ENCODE data around the gene SLC22A4.

Gene SLC22A4

DNA sequence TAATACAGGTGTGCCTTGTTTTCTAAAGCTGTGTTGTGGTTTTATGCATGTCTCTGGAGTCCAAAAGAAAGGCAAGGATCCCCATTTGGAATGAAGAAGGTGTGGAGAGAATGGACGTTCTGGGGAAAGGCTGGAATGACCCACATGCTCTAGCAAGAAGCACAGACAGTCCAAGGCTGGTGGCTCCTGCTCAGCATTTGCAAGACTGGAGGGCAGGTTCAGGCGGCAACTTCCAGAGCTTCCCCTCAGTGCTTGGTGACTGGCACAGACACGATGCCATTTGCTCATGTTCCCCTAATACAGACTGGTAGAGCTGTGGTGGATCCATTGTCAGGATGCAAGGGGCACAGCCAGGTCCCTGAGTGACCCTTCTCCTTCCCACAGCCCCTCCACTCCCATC is 8.2 kb downstream of the SLC22A4 start:
- Histone ChIP-seq H3K27ac (ENCODE audit: low read depth in 2 of 2, low read length in 2 of 2) (peak overlapping the region in 1 of 2 donors; percentile 44), H3K4me1 (ENCODE audit: control insufficient read depth in 2 of 2, insufficient read depth in 2 of 2, low read length in 2 of 2) (peaks cover 19% of the 10 kb centered on the region in 2 donors), H3K4me3 (ENCODE audit: low read length in 2 of 2) (no peak overlapping the region), H3K9ac (ENCODE audit: low read depth in 1 of 2, low read length in 2 of 2) (no peak overlapping the region), H3K9me3 (ENCODE audit: control insufficient read depth in 2 of 2, low read length in 2 of 2) (no peaks in the 10 kb centered on the region), H3K27me3 (ENCODE audit: control insufficient read depth in 2 of 2, insufficient read depth in 2 of 2, low read length in 2 of 2) (no peaks in the 10 kb centered on the region), H3K36me3 (ENCODE audit: control insufficient read depth in 2 of 2, insufficient read depth in 2 of 2, low read length in 2 of 2) (no peaks in the 10 kb centered on the region)

- no peaks in the 10 kb centered on the region for H3K9me3 ChIP-seq (ENCODE audit: control insufficient read depth in 2 of 2, low read length in 2 of 2)
- no peak overlapping the region for H3K4me3 ChIP-seq (ENCODE audit: low read length in 2 of 2)
- H3K27me3 ChIP-seq (ENCODE audit: control insufficient read depth in 2 of 2, insufficient read depth in 2 of 2, low read length in 2 of 2): no peaks in the 10 kb centered on the region
- no peaks in the 10 kb centered on the region for H3K36me3 ChIP-seq (ENCODE audit: control insufficient read depth in 2 of 2, insufficient read depth in 2 of 2, low read length in 2 of 2)
- peaks cover 25 to 30% of the 10 kb centered on the region in 2 donors for H3K4me1 ChIP-seq (ENCODE audit: control insufficient read depth in 2 of 2, insufficient read depth in 2 of 2, low read length in 2 of 2)
- H3K9ac ChIP-seq (ENCODE audit: low read depth in 1 of 2, low read length in 2 of 2): no peak overlapping the region
- H3K27ac ChIP-seq (ENCODE audit: low read depth in 2 of 2, low read length in 2 of 2): no peak overlapping the region
Observed at GRCh38 chr5:132303589-132303988, 9.4 kb downstream of the SLC22A4 start.

GRCh38 chr5:132305420-132305819 is 11.2 kb downstream of the SLC22A4 start:
- H3K27me3 ChIP-seq (ENCODE audit: control insufficient read depth in 2 of 2, insufficient read depth in 2 of 2, low read length in 2 of 2): no peaks in the 10 kb centered on the region
- no peaks in the 10 kb centered on the region for H3K9me3 ChIP-seq (ENCODE audit: control insufficient read depth in 2 of 2, low read length in 2 of 2)
- peaks cover 33 to 44% of the 10 kb centered on the region in 2 donors for H3K4me1 ChIP-seq (ENCODE audit: control insufficient read depth in 2 of 2, insufficient read depth in 2 of 2, low read length in 2 of 2)
- H3K36me3 ChIP-seq (ENCODE audit: control insufficient read depth in 2 of 2, insufficient read depth in 2 of 2, low read length in 2 of 2): no peaks in the 10 kb centered on the region
- no peak overlapping the region for H3K4me3 ChIP-seq (ENCODE audit: low read length in 2 of 2)
- H3K9ac ChIP-seq (ENCODE audit: low read depth in 1 of 2, low read length in 2 of 2): no peak overlapping the region
- H3K27ac ChIP-seq (ENCODE audit: low read depth in 2 of 2, low read length in 2 of 2): no peak overlapping the region

DNA sequence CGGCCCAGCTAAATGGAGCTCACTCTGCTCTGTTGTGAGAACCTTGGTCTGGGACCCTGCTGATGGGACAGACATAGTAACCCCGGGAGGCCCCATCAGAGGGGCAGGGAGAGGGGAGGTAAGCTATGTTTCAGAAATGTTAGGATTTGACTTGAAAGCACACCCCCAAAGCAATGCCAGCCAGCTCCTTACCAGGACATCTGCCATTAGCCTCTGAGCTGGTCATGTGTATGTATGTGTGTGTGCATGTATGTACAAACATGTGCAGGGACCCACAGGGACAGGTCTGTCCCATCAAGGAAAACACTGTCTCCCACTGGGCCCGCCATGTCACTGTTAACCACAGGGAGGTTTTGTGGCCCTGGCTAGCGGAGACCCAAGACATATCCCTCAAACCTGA is 14.5 kb downstream of the SLC22A4 start:
- Histone ChIP-seq H3K36me3 (ENCODE audit: control insufficient read depth in 2 of 2, insufficient read depth in 2 of 2, low read length in 2 of 2) (peaks cover 5 to 8% of the 10 kb centered on the region in 2 donors), H3K4me1 (ENCODE audit: control insufficient read depth in 2 of 2, insufficient read depth in 2 of 2, low read length in 2 of 2) (peaks cover 16 to 30% of the 10 kb centered on the region in 2 donors), H3K9ac (ENCODE audit: low read depth in 1 of 2, low read length in 2 of 2) (no peak overlapping the region), H3K9me3 (ENCODE audit: control insufficient read depth in 2 of 2, low read length in 2 of 2) (no peaks in the 10 kb centered on the region), H3K4me3 (ENCODE audit: low read length in 2 of 2) (no peak overlapping the region), H3K27me3 (ENCODE audit: control insufficient read depth in 2 of 2, insufficient read depth in 2 of 2, low read length in 2 of 2) (no peaks in the 10 kb centered on the region), H3K27ac (ENCODE audit: low read depth in 2 of 2, low read length in 2 of 2) (peak overlapping the region in 1 of 2 donors; percentile 79)

DNA sequence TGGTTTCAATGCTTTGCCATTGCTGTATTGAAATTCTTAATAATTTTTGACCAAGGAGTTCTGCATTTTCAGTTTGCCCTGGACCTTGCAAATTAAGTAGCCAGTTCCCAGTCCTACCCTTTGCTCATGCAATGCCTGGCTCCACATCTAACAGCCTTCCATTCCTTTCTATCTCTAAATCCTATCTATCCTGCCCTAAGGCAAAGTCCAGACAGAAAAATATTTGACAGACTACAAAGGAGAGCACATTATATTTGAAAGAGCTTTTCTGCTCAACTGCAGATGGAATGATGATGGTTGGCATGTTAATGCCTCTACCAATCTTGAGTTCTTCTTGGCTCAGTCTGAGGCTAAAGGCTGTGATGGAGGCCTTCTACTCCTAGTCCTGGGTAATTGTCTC is 15.5 kb downstream of the SLC22A4 start:
- no peaks in the 10 kb centered on the region for H3K27me3 ChIP-seq (ENCODE audit: control insufficient read depth in 2 of 2, insufficient read depth in 2 of 2, low read length in 2 of 2)
- no peak overlapping the region for H3K9ac ChIP-seq (ENCODE audit: low read depth in 1 of 2, low read length in 2 of 2)
- peaks cover 12% of the 10 kb centered on the region in 2 donors for H3K36me3 ChIP-seq (ENCODE audit: control insufficient read depth in 2 of 2, insufficient read depth in 2 of 2, low read length in 2 of 2)
- no peaks in the 10 kb centered on the region for H3K9me3 ChIP-seq (ENCODE audit: control insufficient read depth in 2 of 2, low read length in 2 of 2)
- H3K4me1 ChIP-seq (ENCODE audit: control insufficient read depth in 2 of 2, insufficient read depth in 2 of 2, low read length in 2 of 2): peaks cover 16 to 30% of the 10 kb centered on the region in 2 donors
- H3K27ac ChIP-seq (ENCODE audit: low read depth in 2 of 2, low read length in 2 of 2): no peak overlapping the region
- no peak overlapping the region for H3K4me3 ChIP-seq (ENCODE audit: low read length in 2 of 2)

- no peak overlapping the region for H3K4me3 ChIP-seq (ENCODE audit: low read length in 2 of 2)
- H3K9me3 ChIP-seq (ENCODE audit: control insufficient read depth in 2 of 2, low read length in 2 of 2): no peaks in the 10 kb centered on the region
- peaks cover 16 to 30% of the 10 kb centered on the region in 2 donors for H3K4me1 ChIP-seq (ENCODE audit: control insufficient read depth in 2 of 2, insufficient read depth in 2 of 2, low read length in 2 of 2)
- H3K27me3 ChIP-seq (ENCODE audit: control insufficient read depth in 2 of 2, insufficient read depth in 2 of 2, low read length in 2 of 2): no peaks in the 10 kb centered on the region
- H3K36me3 ChIP-seq (ENCODE audit: control insufficient read depth in 2 of 2, insufficient read depth in 2 of 2, low read length in 2 of 2): peaks cover 12% of the 10 kb centered on the region in 2 donors
- H3K27ac ChIP-seq (ENCODE audit: low read depth in 2 of 2, low read length in 2 of 2): no peak overlapping the region
- H3K9ac ChIP-seq (ENCODE audit: low read depth in 1 of 2, low read length in 2 of 2): no peak overlapping the region
Observed at GRCh38 chr5:132310141-132310834, 16.1 kb downstream of the SLC22A4 start.

DNA sequence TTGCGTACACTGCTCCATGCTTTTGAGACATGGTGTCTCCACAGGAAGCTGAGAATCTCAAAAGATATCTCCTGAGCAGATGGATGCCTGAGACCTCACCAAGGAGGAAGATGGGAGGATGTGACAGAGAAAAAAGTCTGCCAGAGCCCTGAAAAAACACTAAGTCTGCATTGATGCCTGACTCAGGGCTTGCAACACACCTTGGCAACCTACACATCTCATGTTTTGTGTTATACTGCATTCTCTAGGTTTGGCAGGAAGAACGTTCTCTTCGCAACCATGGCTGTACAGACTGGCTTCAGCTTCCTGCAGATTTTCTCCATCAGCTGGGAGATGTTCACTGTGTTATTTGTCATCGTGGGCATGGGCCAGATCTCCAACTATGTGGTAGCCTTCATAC is 19.2 kb downstream of the SLC22A4 start:
- H3K36me3 ChIP-seq (ENCODE audit: control insufficient read depth in 2 of 2, insufficient read depth in 2 of 2, low read length in 2 of 2): peaks cover 12 to 14% of the 10 kb centered on the region in 2 donors
- H3K27ac ChIP-seq (ENCODE audit: low read depth in 2 of 2, low read length in 2 of 2): no peak overlapping the region
- H3K4me1 ChIP-seq (ENCODE audit: control insufficient read depth in 2 of 2, insufficient read depth in 2 of 2, low read length in 2 of 2): peaks cover 9 to 20% of the 10 kb centered on the region in 2 donors
- H3K9ac ChIP-seq (ENCODE audit: low read depth in 1 of 2, low read length in 2 of 2): no peak overlapping the region
- no peak overlapping the region for H3K4me3 ChIP-seq (ENCODE audit: low read length in 2 of 2)
- no peaks in the 10 kb centered on the region for H3K9me3 ChIP-seq (ENCODE audit: control insufficient read depth in 2 of 2, low read length in 2 of 2)
- no peaks in the 10 kb centered on the region for H3K27me3 ChIP-seq (ENCODE audit: control insufficient read depth in 2 of 2, insufficient read depth in 2 of 2, low read length in 2 of 2)

DNA sequence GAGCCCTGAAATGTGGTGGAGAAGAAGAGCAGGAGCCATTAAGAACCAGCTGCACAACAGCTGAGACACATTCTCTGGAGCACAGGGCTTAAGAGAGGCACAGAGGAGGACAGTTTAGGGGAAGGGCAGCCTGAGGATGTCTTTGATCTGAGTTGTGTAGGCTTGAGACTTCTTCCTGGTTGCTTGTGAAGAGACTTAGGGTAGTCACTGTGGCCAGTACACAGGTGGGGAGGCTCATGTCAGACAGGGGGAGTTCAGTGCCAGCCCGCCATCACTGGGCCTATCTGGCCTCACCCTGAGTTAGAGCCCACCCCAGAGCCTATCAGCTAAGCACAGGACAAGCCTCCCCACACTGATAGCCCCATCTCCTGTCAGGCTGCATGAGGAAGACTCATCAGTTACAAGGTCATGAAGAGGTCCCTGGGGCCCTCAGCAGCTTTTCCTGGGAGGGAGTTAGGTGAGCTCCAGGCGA is 19.8 kb downstream of the SLC22A4 start:
- Histone ChIP-seq H3K27ac (ENCODE audit: low read depth in 2 of 2, low read length in 2 of 2) (no peak overlapping the region), H3K27me3 (ENCODE audit: control insufficient read depth in 2 of 2, insufficient read depth in 2 of 2, low read length in 2 of 2) (no peaks in the 10 kb centered on the region), H3K36me3 (ENCODE audit: control insufficient read depth in 2 of 2, insufficient read depth in 2 of 2, low read length in 2 of 2) (peaks cover 12 to 17% of the 10 kb centered on the region in 2 donors), H3K4me1 (ENCODE audit: control insufficient read depth in 2 of 2, insufficient read depth in 2 of 2, low read length in 2 of 2) (peaks cover 8 to 16% of the 10 kb centered on the region in 2 donors), H3K9me3 (ENCODE audit: control insufficient read depth in 2 of 2, low read length in 2 of 2) (no peaks in the 10 kb centered on the region), H3K4me3 (ENCODE audit: low read length in 2 of 2) (no peak overlapping the region), H3K9ac (ENCODE audit: low read depth in 1 of 2, low read length in 2 of 2) (no peak overlapping the region)

DNA sequence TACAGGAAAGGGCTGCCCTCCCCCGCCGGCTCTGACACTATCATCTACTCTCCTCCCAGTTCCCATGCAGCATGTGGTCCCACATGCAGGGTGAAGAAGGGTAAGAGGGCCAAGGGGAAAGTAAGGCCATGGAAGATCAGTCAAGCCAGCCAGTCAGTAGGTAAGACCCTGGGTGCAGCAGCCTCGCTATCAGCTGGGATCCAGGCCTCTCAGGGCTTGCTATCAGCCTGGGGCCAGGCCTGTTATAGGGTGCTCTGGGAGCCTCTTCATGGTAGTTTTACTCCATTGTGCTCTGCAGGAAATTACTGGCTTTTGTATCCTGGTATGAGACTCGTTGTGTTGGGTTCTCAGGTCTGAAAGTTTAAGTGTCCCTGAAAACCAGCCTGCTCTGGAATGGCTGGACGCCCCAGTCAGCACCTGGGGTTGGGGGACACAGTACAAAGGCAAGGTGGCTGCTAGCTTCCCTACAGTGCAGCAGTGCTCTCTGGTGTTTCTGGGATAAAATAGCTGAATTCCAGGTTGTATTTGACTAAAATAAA is 21.4 kb downstream of the SLC22A4 start:
- H3K9ac ChIP-seq (ENCODE audit: low read depth in 1 of 2, low read length in 2 of 2): no peak overlapping the region
- H3K36me3 ChIP-seq (ENCODE audit: control insufficient read depth in 2 of 2, insufficient read depth in 2 of 2, low read length in 2 of 2): peaks cover 12 to 17% of the 10 kb centered on the region in 2 donors
- H3K27ac ChIP-seq (ENCODE audit: low read depth in 2 of 2, low read length in 2 of 2): no peak overlapping the region
- peaks cover 0 to 2% of the 10 kb centered on the region in 2 donors for H3K4me1 ChIP-seq (ENCODE audit: control insufficient read depth in 2 of 2, insufficient read depth in 2 of 2, low read length in 2 of 2)
- no peak overlapping the region for H3K4me3 ChIP-seq (ENCODE audit: low read length in 2 of 2)
- no peaks in the 10 kb centered on the region for H3K9me3 ChIP-seq (ENCODE audit: control insufficient read depth in 2 of 2, low read length in 2 of 2)
- no peaks in the 10 kb centered on the region for H3K27me3 ChIP-seq (ENCODE audit: control insufficient read depth in 2 of 2, insufficient read depth in 2 of 2, low read length in 2 of 2)

- H3K9ac ChIP-seq (ENCODE audit: low read depth in 1 of 2, low read length in 2 of 2): no peak overlapping the region
- no peaks in the 10 kb centered on the region for H3K27me3 ChIP-seq (ENCODE audit: control insufficient read depth in 2 of 2, insufficient read depth in 2 of 2, low read length in 2 of 2)
- H3K36me3 ChIP-seq (ENCODE audit: control insufficient read depth in 2 of 2, insufficient read depth in 2 of 2, low read length in 2 of 2): peaks cover 13 to 19% of the 10 kb centered on the region in 2 donors
- no peak overlapping the region for H3K27ac ChIP-seq (ENCODE audit: low read depth in 2 of 2, low read length in 2 of 2)
- no peaks in the 10 kb centered on the region for H3K4me1 ChIP-seq (ENCODE audit: control insufficient read depth in 2 of 2, insufficient read depth in 2 of 2, low read length in 2 of 2)
- H3K9me3 ChIP-seq (ENCODE audit: control insufficient read depth in 2 of 2, low read length in 2 of 2): no peaks in the 10 kb centered on the region
- no peak overlapping the region for H3K4me3 ChIP-seq (ENCODE audit: low read length in 2 of 2)
Observed at GRCh38 chr5:132319975-132320374, 25.8 kb downstream of the SLC22A4 start.
